IPS DF 19.7 (cell line): ENCODE measurements around the gene PTPMT1.
A peak's percentile ranks its signal among the peaks of the same experiment; 100 is the strongest.

ENCODE experiments used
- DNase-seq: peaks from one replicate; pipeline ENCODE4 v3.0.0-alpha.2; 2013; ENCODE audit warnings: low read depth, low spot score

The PTPMT1 gene

GRCh38 chr11:47578524-47579494 lies 13.4 kb downstream of the PTPMT1 start, which contains the start of the genes KBTBD4 and NDUFS3:
Gene KBTBD4 (minus strand): TSS chr11:47578970. CDS start chr11:47578951, 19 bp downstream.
Gene NDUFS3 (plus strand): TSS chr11:47579074. CDS start chr11:47579092, 18 bp downstream.
- peak; percentile 76 for DNase-seq

GRCh38 chr11:47583844-47584243 lies 18.4 kb downstream of the PTPMT1 start:
- no peak for DNase-seq

GRCh38 chr11:47586098-47586855 lies 20.9 kb downstream of the PTPMT1 start, which contains the start of gene FAM180B:
Gene FAM180B (plus strand): TSS chr11:47586678. CDS start chr11:47586769, 91 bp downstream.
- no peak for DNase-seq

GRCh38 chr11:47587039-47587716 lies 21.8 kb downstream of the PTPMT1 start:
- no peak for DNase-seq

GRCh38 chr11:47587723-47588326 lies 22.4 kb downstream of the PTPMT1 start:
- DNase-seq, result no peak

GRCh38 chr11:47589118-47589517 lies 23.7 kb downstream of the PTPMT1 start:
- DNase-seq, result no peak

GRCh38 chr11:47589584-47589976 lies 24.2 kb downstream of the PTPMT1 start:
- no peak for DNase-seq

GRCh38 chr11:47589977-47590861 lies 24.8 kb downstream of the PTPMT1 start:
- no peak for DNase-seq

GRCh38 chr11:47591764-47592163 lies 26.4 kb downstream of the PTPMT1 start:
- no peak for DNase-seq

- DNase-seq, result no peak
Measured at GRCh38 chr11:47592251-47592650, 26.9 kb downstream of the PTPMT1 start.

- no peak for DNase-seq
Measured at GRCh38 chr11:47592970-47593369, 27.6 kb downstream of the PTPMT1 start.

GRCh38 chr11:47593492-47593933 lies 28.1 kb downstream of the PTPMT1 start:
- no peak for DNase-seq

GRCh38 chr11:47593934-47594855 lies 28.8 kb downstream of the PTPMT1 start, which contains the start of gene C1QTNF4:
Gene C1QTNF4 (minus strand): TSS chr11:47594411. CDS start chr11:47590810, 3,601 bp downstream.
- DNase-seq, result no peak

- no peak for DNase-seq
Measured at GRCh38 chr11:47595029-47595428, 29.6 kb downstream of the PTPMT1 start.

- DNase-seq, result no peak
Measured at GRCh38 chr11:47595967-47596366, 30.6 kb downstream of the PTPMT1 start.

GRCh38 chr11:47599902-47600301 lies 34.5 kb downstream of the PTPMT1 start:
- no peak for DNase-seq

- no peak for DNase-seq
Measured at GRCh38 chr11:47603295-47603694, 37.9 kb downstream of the PTPMT1 start.

- no peak for DNase-seq
Measured at GRCh38 chr11:47605921-47606320, 40.5 kb downstream of the PTPMT1 start.

- no peak for DNase-seq
Measured at GRCh38 chr11:47606731-47607130, 41.3 kb downstream of the PTPMT1 start.
